PC-9 (cell line): Measurements from ENCODE around the gene COLGALT1.

Experiments
- CTCF ChIP-seq: fragments of 200-600 bp; sonication (generic); conservative IDR thresholded peaks from 2 replicates; pipeline ENCODE4 v1.6.1; 2017; ENCODE audit warnings: mixed run types, antibody characterized with exemption, mild to moderate bottlenecking, moderate library complexity
- EZH2 ChIP-seq: fragments of 200-600 bp; sonication (generic); IDR thresholded peaks from 2 replicates; pipeline ENCODE4 v1.8.0; 2017; ENCODE audit warnings: antibody characterized with exemption, low read depth

DNA sequence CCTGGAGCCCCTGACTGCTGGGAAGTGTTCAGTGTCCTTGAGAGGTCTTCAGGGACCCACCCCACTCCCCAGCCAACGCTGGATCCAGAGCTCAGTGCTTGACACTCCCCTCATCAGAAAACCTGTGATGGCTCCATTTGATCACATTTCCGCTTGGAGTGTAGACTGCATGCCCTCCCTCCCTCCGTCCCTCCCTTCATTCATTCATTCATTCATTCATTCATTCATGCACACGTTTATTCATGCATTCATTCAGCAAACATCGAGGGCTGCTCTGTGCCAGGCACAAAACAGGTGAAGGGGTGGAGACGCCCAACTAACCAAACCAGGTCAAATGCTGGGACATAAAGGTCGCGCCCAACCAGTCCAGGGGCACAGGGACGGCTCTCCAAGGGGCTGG, 30.3 kb upstream of the COLGALT1 start:
- TF ChIP-seq CTCF = no peak
- no peak for TF ChIP-seq EZH2
